Gastrocnemius medialis (tissue), 4 donors: ENCODE results near the gene POLDIP3.

Source experiments
- POLR2A ChIP-seq, 2 donors: fragments of 450-650 bp; IDR thresholded peaks; one replicate each; pipeline ENCODE4 v1.6.1; 2017; ENCODE audit warnings: antibody characterized with exemption in 2 of 2, mild to moderate bottlenecking in 2 of 2, moderate library complexity in 2 of 2
- TF ChIP-seq, protein P1 (sequence below), 5 experiments: fragments of 450-650 bp in 3 of 5; fragments of 200-600 bp in 2 of 5; sonication (generic) in 2 of 5; IDR thresholded peaks in 4 of 5; conservative IDR thresholded peaks in 1 of 5; 1 replicate in 4 of 5; 2 replicates in 1 of 5; pipeline ENCODE4 v1.5.1; 2016 to 2019; ENCODE audit warnings: antibody characterized with exemption in 5 of 5, mild to moderate bottlenecking in 3 of 5, moderate library complexity in 3 of 5

DNA sequence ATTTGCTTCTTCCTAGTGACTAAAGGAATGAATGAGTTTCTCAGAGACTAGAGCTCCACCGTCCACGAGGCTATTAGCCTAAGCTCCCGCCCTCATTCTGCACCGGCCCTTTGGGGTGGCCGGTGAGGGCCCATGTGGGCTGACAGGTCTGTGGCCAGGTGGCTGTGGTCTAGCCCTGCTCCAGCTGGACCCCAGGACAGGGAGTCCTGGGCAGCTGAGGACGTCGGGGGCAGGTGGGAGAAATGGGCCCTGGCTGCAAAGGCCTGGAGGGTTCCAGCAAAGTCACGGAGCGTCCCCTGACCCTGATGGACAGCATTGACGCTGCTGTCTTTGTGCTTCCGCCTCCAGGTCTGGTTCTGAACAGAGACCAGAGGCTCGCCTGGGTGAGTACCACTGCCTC is 48.7 kb downstream of the POLDIP3 start:
- TF ChIP-seq, protein P1, sequence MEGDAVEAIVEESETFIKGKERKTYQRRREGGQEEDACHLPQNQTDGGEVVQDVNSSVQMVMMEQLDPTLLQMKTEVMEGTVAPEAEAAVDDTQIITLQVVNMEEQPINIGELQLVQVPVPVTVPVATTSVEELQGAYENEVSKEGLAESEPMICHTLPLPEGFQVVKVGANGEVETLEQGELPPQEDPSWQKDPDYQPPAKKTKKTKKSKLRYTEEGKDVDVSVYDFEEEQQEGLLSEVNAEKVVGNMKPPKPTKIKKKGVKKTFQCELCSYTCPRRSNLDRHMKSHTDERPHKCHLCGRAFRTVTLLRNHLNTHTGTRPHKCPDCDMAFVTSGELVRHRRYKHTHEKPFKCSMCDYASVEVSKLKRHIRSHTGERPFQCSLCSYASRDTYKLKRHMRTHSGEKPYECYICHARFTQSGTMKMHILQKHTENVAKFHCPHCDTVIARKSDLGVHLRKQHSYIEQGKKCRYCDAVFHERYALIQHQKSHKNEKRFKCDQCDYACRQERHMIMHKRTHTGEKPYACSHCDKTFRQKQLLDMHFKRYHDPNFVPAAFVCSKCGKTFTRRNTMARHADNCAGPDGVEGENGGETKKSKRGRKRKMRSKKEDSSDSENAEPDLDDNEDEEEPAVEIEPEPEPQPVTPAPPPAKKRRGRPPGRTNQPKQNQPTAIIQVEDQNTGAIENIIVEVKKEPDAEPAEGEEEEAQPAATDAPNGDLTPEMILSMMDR (IDR thresholded peaks at IDR 0.05 in 4 of 5, conservative IDR thresholded peaks at IDR 0.05 in 1 of 5), result no peak
- no peak for TF ChIP-seq POLR2A (IDR thresholded peaks at IDR 0.05)
